Fibroblast of mammary gland (primary cell): ENCODE data around the gene KCTD1.

ENCODE experiments used
- DNase-seq: peaks from one replicate; pipeline ENCODE4 v3.0.0-alpha.2; 2010; ENCODE audit warnings: low read depth
- H3K4me3 ChIP-seq: 2 replicates; pipeline ENCODE4 v1.5.1; 2011; ENCODE audit warnings: low read depth, mild to moderate bottlenecking, low read length, moderate library complexity; ENCODE audit not compliant: control insufficient read depth
- CTCF ChIP-seq: conservative IDR thresholded peaks from 2 replicates; pipeline ENCODE4 v1.5.1; 2011; ENCODE audit warnings: low read depth, low read length, inconsistent platforms; ENCODE audit not compliant: control insufficient read depth, insufficient read depth

Gene KCTD1

GRCh38 chr18:26457611-26458353, 90.6 kb downstream of the KCTD1 start:
- TF ChIP-seq CTCF = no peak
- H3K4me3 ChIP-seq = no peak overlapping the region
- DNase-seq = no peak

GRCh38 chr18:26457195-26457594, 91.2 kb downstream of the KCTD1 start:
- no peak overlapping the region for H3K4me3 ChIP-seq
- TF ChIP-seq CTCF = no peak
- DNase-seq = no peak

- no peak overlapping the region for H3K4me3 ChIP-seq
- peak; percentile 32 for DNase-seq
- no peak for TF ChIP-seq CTCF
Measured at GRCh38 chr18:26456070-26456491, 92.3 kb downstream of the KCTD1 start.

- no peak for DNase-seq
- no peak for TF ChIP-seq CTCF
- H3K4me3 ChIP-seq = no peak overlapping the region
Measured at GRCh38 chr18:26455639-26456038, 92.7 kb downstream of the KCTD1 start.

GRCh38 chr18:26454616-26455015, 93.7 kb downstream of the KCTD1 start:
- DNase-seq = no peak
- no peak overlapping the region for H3K4me3 ChIP-seq
- no peak for TF ChIP-seq CTCF

- no peak overlapping the region for H3K4me3 ChIP-seq
- TF ChIP-seq CTCF = no peak
- no peak for DNase-seq
Measured at GRCh38 chr18:26454192-26454591, 94.2 kb downstream of the KCTD1 start.
